Measurements from ENCODE around the gene RAB6B.
A peak's percentile ranks its signal among the peaks of the same experiment; 100 is the strongest.
"Not testable (repeated sequence)": the region's sequence is repeated elsewhere in the genome, so short reads cannot be mapped to it uniquely, and the experiment has no call there.

The RAB6B gene

GRCh38 chr3:133783762-133784161, 111.9 kb downstream of the RAB6B start:
- no peak overlapping the region for H3K4me3 ChIP-seq (ENCODE audit: low read length)
- TF ChIP-seq, protein P1, sequence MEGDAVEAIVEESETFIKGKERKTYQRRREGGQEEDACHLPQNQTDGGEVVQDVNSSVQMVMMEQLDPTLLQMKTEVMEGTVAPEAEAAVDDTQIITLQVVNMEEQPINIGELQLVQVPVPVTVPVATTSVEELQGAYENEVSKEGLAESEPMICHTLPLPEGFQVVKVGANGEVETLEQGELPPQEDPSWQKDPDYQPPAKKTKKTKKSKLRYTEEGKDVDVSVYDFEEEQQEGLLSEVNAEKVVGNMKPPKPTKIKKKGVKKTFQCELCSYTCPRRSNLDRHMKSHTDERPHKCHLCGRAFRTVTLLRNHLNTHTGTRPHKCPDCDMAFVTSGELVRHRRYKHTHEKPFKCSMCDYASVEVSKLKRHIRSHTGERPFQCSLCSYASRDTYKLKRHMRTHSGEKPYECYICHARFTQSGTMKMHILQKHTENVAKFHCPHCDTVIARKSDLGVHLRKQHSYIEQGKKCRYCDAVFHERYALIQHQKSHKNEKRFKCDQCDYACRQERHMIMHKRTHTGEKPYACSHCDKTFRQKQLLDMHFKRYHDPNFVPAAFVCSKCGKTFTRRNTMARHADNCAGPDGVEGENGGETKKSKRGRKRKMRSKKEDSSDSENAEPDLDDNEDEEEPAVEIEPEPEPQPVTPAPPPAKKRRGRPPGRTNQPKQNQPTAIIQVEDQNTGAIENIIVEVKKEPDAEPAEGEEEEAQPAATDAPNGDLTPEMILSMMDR (IDR thresholded peaks at IDR 0.05; ENCODE audit: insufficient read depth, low read depth, low read length, missing control alignments), result no peak
- no peak for DNase-seq (ENCODE audit: low read depth)

GRCh38 chr3:133782454-133782853, 113.2 kb downstream of the RAB6B start:
- no peak for DNase-seq (ENCODE audit: low read depth)
- TF ChIP-seq, protein P1 (IDR thresholded peaks at IDR 0.05; ENCODE audit: insufficient read depth, low read depth, low read length, missing control alignments), result no peak
- H3K4me3 ChIP-seq (ENCODE audit: low read length), result no peak overlapping the region

- TF ChIP-seq, protein P1 (IDR thresholded peaks at IDR 0.05; ENCODE audit: insufficient read depth, low read depth, low read length, missing control alignments), result no peak
- no peak overlapping the region for H3K4me3 ChIP-seq (ENCODE audit: low read length)
- no peak for DNase-seq (ENCODE audit: low read depth)
These were observed 114.1 kb downstream of the RAB6B start for GRCh38 chr3:133781570-133781969.

DNA sequence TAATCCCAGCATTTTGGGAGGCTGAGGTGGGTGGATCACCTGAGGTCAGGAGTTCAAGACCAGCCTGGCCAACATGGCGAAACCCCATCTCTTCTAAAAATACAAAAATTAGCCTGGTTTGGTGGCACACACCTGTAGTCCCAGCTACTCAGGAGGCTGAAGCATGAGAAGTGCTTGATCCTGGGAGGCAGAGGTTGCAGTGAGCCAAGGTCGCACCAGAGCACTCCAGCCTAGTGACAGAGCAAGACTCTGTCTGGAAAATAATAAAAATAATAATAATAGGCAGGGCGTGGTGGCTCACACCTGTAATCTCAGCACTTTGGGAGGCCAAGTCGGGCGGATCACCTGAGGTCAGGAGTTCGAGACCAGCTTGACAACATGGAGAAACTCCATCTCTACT, 114.9 kb downstream of the RAB6B start:
- not testable (repeated sequence) for H3K4me3 ChIP-seq (ENCODE audit: low read length); DNase-seq (ENCODE audit: low read depth)

DNA sequence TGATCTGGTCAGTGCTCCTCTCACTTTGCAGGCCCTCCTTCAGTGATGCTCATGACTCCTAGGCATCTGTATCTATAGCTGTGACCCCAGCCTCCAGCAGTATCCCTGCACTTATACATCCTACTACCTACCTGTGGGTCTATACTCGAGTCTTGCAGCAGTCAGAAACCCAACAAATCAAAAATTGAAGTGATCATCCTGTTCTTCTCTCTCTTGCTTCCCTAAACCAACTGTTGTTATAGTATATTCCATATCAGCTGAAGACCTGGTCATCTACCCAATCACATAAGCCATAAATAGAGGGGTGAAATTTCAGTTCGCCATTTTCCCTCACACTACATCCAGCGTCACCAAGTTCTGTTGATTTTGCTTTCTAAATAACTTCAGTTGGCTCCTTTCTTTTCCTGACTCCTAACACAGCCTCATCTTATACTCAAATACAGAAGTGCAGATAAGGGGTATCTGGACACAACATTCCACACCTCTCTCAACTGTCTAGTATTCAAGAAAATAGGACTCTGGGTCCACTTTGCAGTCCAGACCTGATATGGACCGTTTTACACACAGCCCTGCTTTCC, 116.0 kb downstream of the RAB6B start:
- TF ChIP-seq, protein P1 (IDR thresholded peaks at IDR 0.05; ENCODE audit: insufficient read depth, low read depth, low read length, missing control alignments), result no peak
- H3K4me3 ChIP-seq (ENCODE audit: low read length), result no peak overlapping the region
- DNase-seq (ENCODE audit: low read depth), result no peak

DNA sequence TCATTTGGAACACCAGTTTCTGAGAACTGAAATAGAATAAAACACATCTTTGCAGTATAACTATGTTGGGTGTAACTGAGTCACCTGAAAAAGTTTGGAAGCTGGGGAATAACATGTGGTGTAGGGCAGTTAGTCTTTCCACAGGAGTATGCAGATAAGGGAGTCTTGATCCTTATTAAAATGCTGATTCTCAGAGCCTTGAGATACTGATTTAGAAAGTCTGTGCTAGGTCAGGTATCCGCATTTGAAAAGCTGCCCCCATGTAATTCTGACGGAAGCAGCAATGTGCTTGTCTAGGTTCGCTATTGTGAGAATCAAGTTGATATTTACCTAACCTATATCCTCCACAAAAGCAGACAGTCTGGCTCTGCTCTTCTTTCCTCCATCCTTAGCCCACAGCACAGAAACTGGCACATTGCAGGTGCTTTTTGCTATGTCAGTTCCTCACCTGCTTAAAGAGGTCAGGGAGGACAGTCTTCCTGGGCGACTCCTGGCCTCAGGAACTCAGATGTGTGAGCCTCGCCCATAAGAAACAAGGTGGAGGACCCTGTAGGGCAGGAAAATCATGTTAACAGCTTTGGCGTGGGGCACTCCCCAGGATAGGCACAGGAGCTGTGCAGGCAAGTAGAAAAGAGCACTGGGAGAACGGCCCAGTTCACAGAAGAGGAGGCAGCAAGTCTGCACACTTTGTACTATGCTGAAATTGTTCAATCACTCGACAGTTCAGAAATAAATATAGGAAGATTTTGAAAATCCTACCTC, 117.7 kb downstream of the RAB6B start:
- no peak overlapping the region for H3K4me3 ChIP-seq (ENCODE audit: low read length)
- peak; percentile 43 for DNase-seq (ENCODE audit: low read depth)
- TF ChIP-seq, protein P1 (IDR thresholded peaks at IDR 0.05; ENCODE audit: insufficient read depth, low read depth, low read length, missing control alignments), result no peak

DNA sequence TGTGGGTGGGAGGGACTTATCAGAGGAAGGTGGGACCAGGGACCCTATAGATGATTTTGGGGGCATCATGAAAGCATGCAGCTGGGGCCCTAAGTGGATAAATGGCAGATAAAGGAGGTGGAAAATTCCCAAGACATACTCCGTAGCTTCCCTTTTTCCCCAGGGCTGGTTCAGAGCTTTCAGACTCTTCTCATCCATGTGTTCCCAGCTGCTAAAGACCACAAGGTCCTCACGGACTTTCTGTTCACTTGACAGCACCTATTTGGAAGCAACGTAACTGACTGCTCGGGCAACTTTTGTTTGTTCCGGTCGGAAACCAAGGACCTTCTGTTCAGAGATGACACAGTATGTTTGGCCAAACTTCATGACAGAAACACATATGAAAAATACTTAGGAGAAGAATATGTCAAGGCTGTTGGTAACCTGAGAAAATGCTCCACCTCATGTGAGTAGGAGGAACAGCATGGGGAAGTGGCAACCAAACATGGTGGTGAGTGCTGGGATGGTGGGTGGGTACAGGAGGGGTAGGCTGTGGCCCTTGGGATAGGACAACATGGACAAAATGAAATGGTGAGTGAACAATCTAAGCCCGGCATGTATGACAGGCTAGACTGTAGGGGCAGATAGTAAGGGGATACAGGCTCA, 118.8 kb downstream of the RAB6B start:
- TF ChIP-seq, protein P1 (IDR thresholded peaks at IDR 0.05; ENCODE audit: insufficient read depth, low read depth, low read length, missing control alignments), result no peak
- DNase-seq (ENCODE audit: low read depth), result no peak
- H3K4me3 ChIP-seq (ENCODE audit: low read length), result no peak overlapping the region
